HepG2 (cell line): ENCODE measurements around the gene ATG9A. TPM values are rescaled to one million over a fixed set of nuclear protein-coding genes. Genes with fewer than 3 reads are reported as not detected.

Source experiments
- ELF4 ChIP-seq: sonication (generic); formaldehyde crosslinking; IDR thresholded peaks from 2 replicates; pipeline ENCODE4 v1.5.0; 2020; ENCODE audit warnings: missing genetic modification reagents, mild to moderate bottlenecking, moderate library complexity, borderline replicate concordance
- HIC2 ChIP-seq: sonication (generic); formaldehyde crosslinking; IDR thresholded peaks from 2 replicates; pipeline ENCODE4 v1.9.0; 2022; ENCODE audit warnings: low read depth, missing genetic modification reagents
- HMGXB3 ChIP-seq: sonication (generic); formaldehyde crosslinking; IDR thresholded peaks from 2 replicates; pipeline ENCODE4 v1.4.0; 2020; ENCODE audit warnings: missing genetic modification reagents, borderline replicate concordance
- HNRNPH1 ChIP-seq: fragments of 200-400 bp; formaldehyde crosslinking; optimal IDR thresholded peaks from 2 replicates; pipeline ENCODE3; 2017; ENCODE audit warnings: mild to moderate bottlenecking, low read depth, low read length
- HOXA7 ChIP-seq: sonication (generic); formaldehyde crosslinking; IDR thresholded peaks from 2 replicates; pipeline ENCODE4 v1.8.1; 2022; ENCODE audit warnings: mild to moderate bottlenecking, missing genetic modification reagents, moderate library complexity
- KAT7 ChIP-seq: IDR thresholded peaks from 2 replicates; pipeline ENCODE4 v1.6.1; 2018; ENCODE audit warnings: borderline replicate concordance, missing compliant biosample characterization
- KDM1A ChIP-seq: IDR thresholded peaks from 2 replicates; pipeline ENCODE4 v1.6.1; 2016; ENCODE audit warnings: missing compliant biosample characterization
- KLF9 ChIP-seq: IDR thresholded peaks from 2 replicates; pipeline ENCODE4 v1.6.1; 2016; ENCODE audit warnings: low read depth
- KMT2A ChIP-seq: sonication (generic); formaldehyde crosslinking; IDR thresholded peaks from 2 replicates; pipeline ENCODE4 v1.4.0; 2020; ENCODE audit warnings: missing genetic modification reagents
- POLR2AphosphoS5 ChIP-seq: IDR thresholded peaks from 2 replicates; pipeline ENCODE4 v1.6.1; 2012; ENCODE audit warnings: low read depth, low read length
- RELA ChIP-seq: sonication (generic); formaldehyde crosslinking; IDR thresholded peaks from 2 replicates; pipeline ENCODE4 v1.4.0; 2020; ENCODE audit warnings: missing genetic modification reagents
- RFX5 ChIP-seq: IDR thresholded peaks from 2 replicates; pipeline ENCODE4 v1.6.1; 2011; ENCODE audit warnings: low read depth, low read length, improper control_type of control experiment
- SKI ChIP-seq: fragments of 450-650 bp; IDR thresholded peaks from one replicate; pipeline ENCODE4 v1.6.1; 2018; ENCODE audit warnings: mild to moderate bottlenecking; ENCODE audit not compliant: partially characterized antibody
- SNRNP70 ChIP-seq: fragments of 200-400 bp; formaldehyde crosslinking; IDR thresholded peaks from 2 replicates; pipeline ENCODE4 v1.6.1; 2017; ENCODE audit warnings: mild to moderate bottlenecking, low read depth, low read length, moderate library complexity
- SP2 ChIP-seq: sonication (generic); formaldehyde crosslinking; IDR thresholded peaks from 2 replicates; pipeline ENCODE4 v1.5.1; 2020; ENCODE audit warnings: mild to moderate bottlenecking, missing genetic modification reagents
- TAF15 ChIP-seq: fragments of 200-400 bp; formaldehyde crosslinking; IDR thresholded peaks from one replicate; pipeline ENCODE4 v1.6.1; 2018; ENCODE audit warnings: mild to moderate bottlenecking, low read depth, low read length; ENCODE audit not compliant: poor library complexity, severe bottlenecking
- THRA ChIP-seq: sonication (generic); formaldehyde crosslinking; IDR thresholded peaks from 2 replicates; pipeline ENCODE4 v1.4.0; 2020; ENCODE audit warnings: missing genetic modification reagents, borderline replicate concordance
- THYN1 ChIP-seq: sonication (generic); formaldehyde crosslinking; IDR thresholded peaks from 2 replicates; pipeline ENCODE4 v1.8.1; 2023; ENCODE audit warnings: low read depth, mild to moderate bottlenecking, moderate library complexity, missing genetic modification reagents, borderline replicate concordance
- ZBTB20 ChIP-seq: sonication (generic); formaldehyde crosslinking; IDR thresholded peaks from 2 replicates; pipeline ENCODE4 v1.8.1; 2023; ENCODE audit warnings: missing genetic modification reagents, low read depth, mild to moderate bottlenecking, borderline replicate concordance
- ZBTB8A ChIP-seq: sonication (generic); formaldehyde crosslinking; IDR thresholded peaks from 2 replicates; pipeline ENCODE4 v1.4.0; 2020; ENCODE audit warnings: mild to moderate bottlenecking, low read depth, missing genetic modification reagents, borderline replicate concordance
- ZFY ChIP-seq: sonication (generic); formaldehyde crosslinking; IDR thresholded peaks from 2 replicates; pipeline ENCODE4 v1.4.0; 2020; ENCODE audit warnings: missing genetic modification reagents
- ZNF263 ChIP-seq: sonication (generic); formaldehyde crosslinking; IDR thresholded peaks from 2 replicates; pipeline ENCODE4 v1.4.0; 2020; ENCODE audit warnings: missing genetic modification reagents
- ZNF546 ChIP-seq: sonication (generic); formaldehyde crosslinking; conservative IDR thresholded peaks from 2 replicates; pipeline ENCODE4 v1.8.1; 2023; ENCODE audit warnings: mild to moderate bottlenecking, missing genetic modification reagents
- ZNF746 ChIP-seq: sonication (generic); formaldehyde crosslinking; IDR thresholded peaks from 2 replicates; pipeline ENCODE4 v1.8.0; 2022; ENCODE audit warnings: mild to moderate bottlenecking, missing genetic modification reagents
- polyA plus RNA-seq, 8 experiments: library from polyadenylated mRNA; depleted of rRNA in 3 of 8; stranded (reverse) in 7 of 8; unstranded in 1 of 8; fragments of >200 nt; fragmentation: Illumina TruSeq in 4 of 8; extraction: Trizol in 4 of 8; gene quantifications; 2 replicates each; pipeline versions ENCODE4 v1.2.1 to v1.2.3, GENCODE V29; 2011 to 2016; ENCODE audit warnings: low read depth in 4 of 8, missing spikeins in 1 of 8, mixed read lengths in 1 of 8; ENCODE audit not compliant: insufficient read depth in 1 of 8
- total RNA-seq, 5 experiments: library from RNA; depleted of rRNA; stranded (reverse); fragments of >200 nt; fragmentation: Illumina TruSeq; extraction: Trizol; gene quantifications; 2 replicates each; pipeline ENCODE4 v1.2.3, GENCODE V29; 2016; ENCODE audit warnings: low read depth in 1 of 5

ATG9A gene
- total and polyA plus RNA-seq, 2 of the 13 experiments (the other 11 are each of a cell fraction or from before 2014, with no cell fraction given) = 35.0 to 131 TPM

- TF ChIP-seq THRA (CRISPR knock-in tag) (peak; percentile 39), ZNF263 (CRISPR knock-in tag) (no peak), SKI (no peak), KLF9 (CRISPR knock-in tag) (no peak), KAT7 (CRISPR knock-in tag) (no peak; the same call in 1 of the 2 replicates), TAF15 (no peak), ZFY (CRISPR knock-in tag) (peak; percentile 81), ZBTB20 (CRISPR knock-in tag) (peak; percentile 93), HMGXB3 (CRISPR knock-in tag) (peak; percentile 60; the same call in 1 of the 2 replicates), KDM1A (CRISPR knock-in tag) (no peak), ZNF546 (CRISPR knock-in tag) (no peak), ELF4 (CRISPR knock-in tag) (peak; percentile 93), SP2 (no peak), HIC2 (CRISPR knock-in tag) (peak; percentile 97), SNRNP70 (no peak), HOXA7 (no peak), THYN1 (CRISPR knock-in tag) (no peak), ZNF746 (CRISPR knock-in tag) (peak; percentile 80; the same call in 1 of the 2 replicates), HNRNPH1 (no peak), KMT2A (CRISPR knock-in tag) (peak; percentile 48), POLR2AphosphoS5 (peak; percentile 67), RFX5 (no peak), RELA (CRISPR knock-in tag) (peak; percentile 72; the same call in 1 of the 2 replicates), ZBTB8A (CRISPR knock-in tag) (0 out of 2 replicates have a peak, but pooled peaks have one; percentile 5)
These were observed 20.0 kb upstream of the ATG9A start (continued) for GRCh38 chr2:219249203-219249980.
